ENCODE results near the gene ALDOA.
"Not testable (repeated sequence)": the region's sequence is repeated elsewhere in the genome, so short reads cannot be mapped to it uniquely, and the experiment has no call there.

The ALDOA gene

DNA sequence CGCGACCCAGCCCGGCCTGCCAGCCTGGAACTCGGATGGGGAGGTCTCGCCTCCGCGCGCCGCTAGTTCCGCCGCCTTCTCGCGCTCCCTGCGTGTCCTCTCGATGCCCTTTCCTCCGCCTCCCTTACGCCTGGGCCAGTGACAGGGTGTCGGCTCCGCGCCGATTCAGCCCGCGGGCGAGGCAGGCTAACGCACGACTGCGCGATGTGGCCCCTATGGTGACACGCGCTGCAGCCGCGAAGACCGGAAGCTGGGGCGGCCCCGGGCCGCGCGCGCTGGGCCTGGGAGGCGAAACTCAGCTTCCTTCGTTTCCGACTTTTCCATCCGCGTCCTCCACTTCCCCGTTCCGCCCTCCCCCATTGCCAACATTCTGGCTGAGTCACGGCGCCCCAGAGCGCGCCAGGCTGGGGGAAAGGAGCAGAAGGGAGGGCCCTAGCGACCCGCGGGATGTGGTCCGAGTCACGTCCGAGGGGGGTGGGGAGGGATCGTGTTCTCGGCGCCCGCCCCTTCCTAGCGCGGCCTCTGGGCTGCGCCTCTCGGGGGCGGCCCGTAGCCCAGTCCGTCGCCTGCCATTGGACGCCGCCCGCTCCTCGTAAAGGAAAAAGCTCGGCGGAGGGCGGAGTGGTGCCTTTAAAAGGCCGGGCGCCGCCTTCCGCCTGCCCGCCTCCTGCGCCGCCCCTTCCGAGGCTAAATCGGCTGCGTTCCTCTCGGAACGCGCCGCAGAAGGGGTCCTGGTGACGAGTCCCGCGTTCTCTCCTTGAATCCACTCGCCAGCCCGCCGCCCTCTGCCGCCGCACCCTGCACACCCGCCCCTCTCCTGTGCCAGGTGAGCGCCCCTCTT, at the start of gene ALDOA:
Gene ALDOA, plus strand, starts transcription at position 659 of the 841 bp plus-strand sequence. CDS start 1,138 bp downstream, outside the sequence.
- peak; percentile 94 to 97 for DNase-seq (ENCODE audit: low read depth in 2 of 2)

DNA sequence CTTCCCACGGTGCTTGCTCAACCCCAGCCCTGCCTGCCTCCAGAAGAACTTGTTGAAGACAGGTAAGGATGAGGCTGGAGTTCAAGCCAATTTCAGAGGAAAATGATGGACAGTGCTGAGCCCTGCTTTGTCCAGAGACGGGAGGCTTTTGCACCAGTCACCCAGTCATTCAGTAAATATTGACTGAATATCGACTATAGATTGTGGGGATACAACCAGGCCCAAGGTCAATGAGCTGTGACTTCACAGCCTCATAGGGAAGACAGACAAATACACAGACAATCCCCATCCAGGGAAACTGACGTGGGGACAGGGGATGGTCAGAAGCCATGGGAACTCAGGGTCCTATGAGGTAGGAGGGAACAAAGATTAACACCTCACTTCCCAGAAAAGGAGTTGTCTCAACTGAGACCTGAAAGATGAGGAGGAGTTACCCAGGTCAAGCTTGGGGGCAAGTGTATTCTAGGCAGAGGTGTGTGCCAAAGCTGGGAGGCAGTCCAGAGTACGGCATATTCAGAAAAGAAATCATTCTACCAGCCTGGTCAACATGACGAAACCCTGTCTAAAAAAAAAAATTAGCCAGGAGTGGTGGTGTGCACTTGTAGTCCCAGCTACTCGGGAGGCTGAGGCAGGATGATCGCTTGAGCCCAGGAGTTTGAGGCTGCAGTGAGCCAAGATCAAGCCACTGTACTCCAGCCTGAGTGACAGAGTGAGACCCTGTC, 48.8 kb upstream of the ALDOA start:
- DNase-seq (ENCODE audit: low read depth in 2 of 2) = no peak

DNA sequence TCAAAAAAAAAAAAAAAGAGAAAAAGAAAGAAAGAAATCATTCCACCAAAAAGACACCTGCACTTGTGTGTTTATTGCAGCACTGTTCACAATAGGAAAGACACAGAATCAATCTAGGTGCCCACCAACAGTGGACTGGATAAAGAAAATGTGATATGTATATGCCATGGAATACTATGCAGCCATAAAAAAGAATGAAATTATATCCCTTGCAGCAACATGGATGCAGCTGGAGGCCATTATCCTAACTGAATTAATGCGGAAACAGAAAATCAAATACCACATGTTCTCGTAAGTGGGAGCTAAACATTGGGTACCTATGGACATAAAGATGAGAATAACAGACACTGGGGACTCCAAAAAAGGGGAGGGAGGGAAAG, 48.3 kb upstream of the ALDOA start:
- no peak for DNase-seq (ENCODE audit: low read depth in 2 of 2)

DNA sequence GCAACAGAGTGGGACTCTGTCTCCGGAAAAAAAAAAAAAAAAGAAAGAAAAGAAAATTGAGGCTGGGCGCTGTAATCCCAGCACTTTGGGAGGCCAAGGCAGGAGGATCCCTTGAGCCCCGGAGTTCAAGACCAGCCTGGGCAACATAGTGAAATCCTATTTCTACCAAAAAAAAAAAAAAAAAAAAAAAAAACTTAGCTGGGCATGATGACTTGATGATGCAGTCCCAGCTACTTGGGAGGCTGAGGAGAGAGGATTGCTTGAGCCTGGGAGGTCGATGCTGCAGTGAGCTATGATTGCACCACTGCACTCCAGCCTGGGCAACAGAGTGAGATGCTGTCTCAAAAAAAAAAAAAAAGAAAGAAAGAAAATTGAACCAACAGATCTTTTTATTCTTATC, 47.6 kb upstream of the ALDOA start:
- DNase-seq (ENCODE audit: low read depth in 2 of 2) = not testable (repeated sequence)

- DNase-seq (ENCODE audit: low read depth in 2 of 2) = no peak
Observed at GRCh38 chr16:30018731-30019158, 46.8 kb upstream of the ALDOA start.

DNA sequence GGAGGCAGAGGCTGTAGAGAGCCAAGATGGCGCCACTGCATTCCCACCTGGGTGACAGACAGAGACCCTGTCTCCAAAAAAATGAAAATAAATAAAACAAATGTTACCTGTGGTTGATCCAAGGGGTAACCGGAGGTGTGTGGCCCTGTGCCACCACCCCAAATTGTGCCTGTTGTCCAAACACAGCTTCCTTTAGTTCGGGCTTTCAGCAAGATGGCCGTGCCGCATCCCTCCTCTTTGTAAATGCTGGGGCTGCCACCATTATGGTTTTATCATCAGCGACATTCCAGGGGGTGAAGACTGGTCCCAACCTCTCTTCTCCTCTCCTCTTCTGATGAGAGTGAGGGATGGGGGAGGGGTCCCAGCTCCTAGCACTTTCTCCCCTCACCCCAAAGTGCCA, 42.7 kb upstream of the ALDOA start, which contains the start of gene C16orf92:
Gene C16orf92, plus strand, starts transcription at position 312 of the 400 bp plus-strand sequence. CDS start 143 bp downstream, outside the sequence.
- DNase-seq (ENCODE audit: low read depth in 2 of 2) = no peak

GRCh38 chr16:30023586-30023985, 42.0 kb upstream of the ALDOA start:
- DNase-seq (ENCODE audit: low read depth in 2 of 2) = no peak

DNA sequence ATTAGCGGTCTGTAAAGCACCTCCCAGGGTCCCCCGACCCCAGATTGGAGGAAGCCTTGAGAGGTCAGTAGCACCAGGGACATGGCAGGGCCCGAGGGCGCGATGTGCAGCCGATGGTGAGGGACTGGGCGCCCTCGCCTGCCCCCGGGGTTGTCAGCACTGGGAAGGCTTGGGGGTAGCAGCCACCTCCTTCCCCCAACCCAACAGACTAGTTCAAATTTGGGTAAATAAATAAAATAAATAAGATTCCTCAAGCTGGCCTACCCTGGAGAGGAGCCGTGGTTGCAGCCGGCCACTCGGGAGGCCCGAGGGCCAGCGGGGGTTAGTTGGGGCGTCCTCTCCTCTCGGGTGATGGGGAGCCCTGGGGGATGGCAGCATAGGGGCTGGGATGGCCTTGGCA, 41.1 kb upstream of the ALDOA start:
- no peak for DNase-seq (ENCODE audit: low read depth in 2 of 2)

- no peak for DNase-seq (ENCODE audit: low read depth in 2 of 2)
Observed at GRCh38 chr16:30025156-30025555, 40.4 kb upstream of the ALDOA start.

GRCh38 chr16:30025574-30025973, 40.0 kb upstream of the ALDOA start:
- no peak for DNase-seq (ENCODE audit: low read depth in 2 of 2)

- no peak for DNase-seq (ENCODE audit: low read depth in 2 of 2)
Observed at GRCh38 chr16:30026449-30026848, 39.1 kb upstream of the ALDOA start.

- no peak for DNase-seq (ENCODE audit: low read depth in 2 of 2)
Observed at GRCh38 chr16:30027588-30028437, 37.7 kb upstream of the ALDOA start.

DNA sequence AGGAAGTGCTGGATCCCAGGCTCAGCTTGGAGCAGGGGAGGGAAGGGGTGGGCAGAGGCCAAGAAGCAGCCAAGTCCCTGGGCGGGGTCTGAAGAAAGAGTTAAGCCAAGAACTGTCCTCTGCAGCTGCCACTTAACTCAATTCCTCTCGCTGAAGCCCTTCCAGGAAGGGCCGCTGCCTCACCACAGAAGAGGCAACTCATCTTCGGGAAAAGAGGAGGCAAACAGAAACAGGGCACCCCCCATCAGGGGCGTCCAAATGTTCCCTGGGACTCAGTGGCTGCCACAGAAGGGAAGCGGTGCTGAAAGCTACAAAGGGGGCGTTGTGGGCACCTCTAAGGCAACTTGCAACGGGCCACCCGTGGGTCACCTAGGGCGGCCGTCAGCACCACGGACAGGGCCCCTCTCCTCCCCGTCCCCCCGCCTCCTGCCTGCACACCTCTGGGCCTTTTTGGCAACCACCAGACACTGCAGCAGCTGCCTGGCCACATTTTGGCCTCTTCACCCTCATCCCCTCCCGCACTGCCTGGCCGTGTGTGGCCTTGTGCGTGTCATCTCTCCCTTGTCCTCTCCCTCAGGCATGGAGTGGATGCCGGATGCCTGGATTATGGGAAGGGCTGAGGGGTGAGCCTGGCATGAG, 37.0 kb upstream of the ALDOA start:
- DNase-seq (ENCODE audit: low read depth in 2 of 2) = no peak

GRCh38 chr16:30030011-30030685, 35.4 kb upstream of the ALDOA start:
- DNase-seq (ENCODE audit: low read depth in 2 of 2) = no peak

DNA sequence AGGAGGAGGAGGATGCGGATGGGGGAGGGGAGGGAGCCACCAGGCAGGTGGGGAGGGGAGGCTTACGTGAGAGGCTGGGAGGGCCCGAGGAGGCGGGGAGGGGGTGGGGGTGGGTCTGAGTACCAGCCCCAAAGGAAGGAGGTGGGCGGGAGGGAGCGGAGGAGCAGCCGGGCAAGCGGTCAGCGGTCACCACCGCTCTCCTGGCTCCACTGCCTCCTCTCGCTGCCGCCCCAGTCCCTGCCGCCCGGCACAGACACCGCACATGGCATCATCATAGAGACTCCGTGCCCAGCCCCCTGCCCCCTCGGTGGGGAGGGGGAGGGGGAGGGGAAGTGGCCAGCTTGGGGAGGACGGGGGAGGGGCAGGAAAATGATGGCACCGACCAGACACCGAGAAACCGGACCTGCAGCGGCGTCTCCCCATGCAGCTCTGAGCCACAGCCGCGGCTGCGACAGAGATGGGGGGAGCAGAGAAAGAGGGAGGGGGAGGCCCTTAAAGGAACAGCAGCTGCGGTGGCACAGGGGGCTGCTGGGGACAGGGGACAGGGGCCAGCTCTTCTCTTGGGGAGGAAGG, 34.6 kb upstream of the ALDOA start, which contains the start of gene TLCD3B:
Gene TLCD3B, minus strand, starts transcription at position 431 of the 573 bp plus-strand sequence. CDS start 744 bp downstream, outside the sequence.
- DNase-seq (ENCODE audit: low read depth in 2 of 2) = no peak

DNA sequence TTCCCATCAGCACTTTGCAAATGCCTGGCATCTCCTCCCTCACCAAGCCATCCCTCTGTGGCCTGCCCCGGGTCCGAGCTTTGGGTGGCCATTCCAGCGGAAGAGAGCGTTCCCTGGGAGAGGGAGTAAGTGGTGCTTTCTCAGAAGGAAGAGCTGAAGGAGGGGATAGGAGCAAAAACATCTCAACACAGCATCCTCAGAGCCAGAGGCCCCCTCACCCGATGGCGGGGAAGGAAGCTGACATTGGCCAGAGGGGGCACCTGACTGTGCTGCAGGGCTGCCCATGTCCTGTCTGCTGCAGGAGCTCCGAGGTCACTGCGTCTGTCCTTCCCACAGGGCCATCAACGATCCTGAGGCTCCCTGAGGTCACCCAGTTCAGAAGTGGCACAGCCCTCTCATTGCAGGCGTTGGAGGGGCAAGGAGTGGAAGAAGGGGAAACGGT, 34.1 kb upstream of the ALDOA start:
- DNase-seq (ENCODE audit: low read depth in 2 of 2) = no peak

DNA sequence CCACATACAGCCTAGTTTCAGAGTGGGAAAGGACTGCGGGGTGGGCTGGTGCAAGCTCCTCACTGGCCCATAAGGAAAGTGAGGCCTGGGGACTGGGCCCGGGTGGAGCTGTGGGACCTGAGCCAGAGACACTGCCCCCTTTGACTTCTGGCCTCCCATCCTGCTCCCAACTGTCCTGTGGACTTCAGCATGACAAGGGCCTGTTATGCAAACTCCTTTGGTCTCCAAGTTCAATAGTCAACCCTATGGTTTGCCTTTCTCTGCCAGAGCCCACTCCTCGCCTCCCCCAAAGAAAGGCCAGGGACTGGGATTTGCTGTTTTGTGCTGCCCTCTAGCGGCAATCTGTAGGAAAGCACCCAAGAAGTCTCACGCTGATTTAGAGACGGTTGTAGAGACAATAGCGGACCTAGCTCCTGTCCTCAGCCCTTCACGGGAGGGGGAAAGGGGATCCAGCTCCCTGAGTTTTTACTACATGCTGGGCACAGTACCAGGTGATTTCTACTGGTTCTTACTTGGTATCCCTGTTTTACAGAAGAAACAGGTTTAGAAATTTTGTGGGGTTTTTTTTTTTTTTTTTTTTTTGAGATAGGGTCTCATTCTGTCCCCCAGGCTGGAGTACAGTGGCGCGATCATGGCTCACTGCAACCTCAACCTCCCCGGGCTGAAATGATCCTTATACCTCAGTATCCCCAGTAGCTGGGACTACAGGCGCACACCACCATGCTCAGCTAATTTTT, 33.3 kb upstream of the ALDOA start:
- peak; percentile 52 for DNase-seq (ENCODE audit: low read depth in 2 of 2)

- peak in 1 of 2 donors; percentile 37 for DNase-seq (ENCODE audit: low read depth in 2 of 2)
Observed at GRCh38 chr16:30033270-30033669, 32.3 kb upstream of the ALDOA start.

DNA sequence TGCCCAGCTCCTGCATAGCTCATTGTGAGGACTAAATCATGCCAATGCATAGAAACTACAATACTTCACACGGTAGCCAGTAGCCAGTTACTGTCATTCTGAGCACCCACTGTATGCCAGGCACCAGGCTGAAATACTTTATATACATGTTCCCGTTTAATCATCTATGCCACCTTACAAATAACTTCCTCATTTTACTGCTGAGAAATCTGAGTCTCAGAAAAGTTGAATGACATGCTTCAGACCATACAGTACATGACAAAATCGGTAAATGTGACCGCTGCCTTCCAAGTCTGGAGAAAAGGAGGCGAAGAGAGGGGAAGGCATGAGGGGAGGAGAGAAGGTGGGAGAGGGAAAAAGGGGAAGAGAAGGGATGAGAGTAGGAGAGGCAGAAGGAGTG, 25.3 kb upstream of the ALDOA start:
- no peak for DNase-seq (ENCODE audit: low read depth in 2 of 2)

GRCh38 chr16:30040690-30041089, 24.9 kb upstream of the ALDOA start:
- DNase-seq (ENCODE audit: low read depth in 2 of 2) = not testable (repeated sequence)
